Activated CD4-positive, alpha-beta T cell treated with anti-CD3 and anti-CD28 coated beads for 36 hours (primary cell): Measurements from ENCODE around the gene CCDC171. TPM values are rescaled to one million over a fixed set of nuclear protein-coding genes. Genes with fewer than 3 reads are reported as not detected.
"Not testable (repeated sequence)": the region's sequence is repeated elsewhere in the genome, so short reads cannot be mapped to it uniquely, and the experiment has no call there.

Experiments used
- ATAC-seq: fragments of 200-7000 bp; cut with Tn5 transposase; one replicate; pipeline ENCODE4 v1.10.0; 2021; ENCODE audit warnings: mild to moderate bottlenecking, moderate library complexity
- CTCF ChIA-PET: fragments of 350-600 bp; sonication (Branson Sonifier 250); formaldehyde crosslinking; loops from one replicate; lab custom pipeline; 2021; ENCODE audit warnings: antibody characterized with exemption; lab: Charles Lee
- POLR2A ChIA-PET: fragments of 350-600 bp; sonication (Branson Sonifier 250); formaldehyde crosslinking; loops from one replicate; lab custom pipeline; 2021; ENCODE audit warnings: antibody characterized with exemption, inconsistent platforms; lab: Charles Lee
- DNase-seq: peaks from one replicate; pipeline ENCODE4 v3.0.0-alpha.2; 2020
- H3K27ac Mint-ChIP-seq: one replicate; pipeline ENCODE4 v1.8.0; 2021; ENCODE audit warnings: mixed read lengths
- H3K27me3 Mint-ChIP-seq: one replicate; pipeline ENCODE4 v1.8.0; 2021; ENCODE audit warnings: mixed read lengths
- H3K36me3 Mint-ChIP-seq: one replicate; pipeline ENCODE4 v1.8.0; 2021; ENCODE audit warnings: low read depth, mixed read lengths
- H3K4me1 Mint-ChIP-seq: one replicate; pipeline ENCODE4 v1.8.0; 2021; ENCODE audit warnings: mixed read lengths
- H3K4me3 Mint-ChIP-seq: one replicate; pipeline ENCODE4 v1.8.0; 2021; ENCODE audit warnings: mild to moderate bottlenecking, moderate library complexity, mixed read lengths
- H3K9me3 Mint-ChIP-seq: one replicate; pipeline ENCODE4 v1.8.0; 2021; ENCODE audit warnings: low read depth, mixed read lengths
- intact Hi-C, 2 experiments: fragments of 100-400 bp; cut with DNase I in 1 of 2; cut with micrococcal nuclease in 1 of 2; formaldehyde crosslinking; loops; one replicate each; pipeline versions ENCODE4 v1.14.2 to v1.15.1; 2022 to 2024; cut with DNase I, micrococcal nuclease
- total RNA-seq, 2 experiments: library from RNA; stranded (reverse); gene quantifications; one replicate each; pipeline ENCODE4 v1.2.3, GENCODE V29; 2021

Gene CCDC171
- total RNA-seq, 2 experiments from 2014 or later, result 2.8 to 2.9 TPM

- ATAC-seq (no peak), DNase-seq (no peak)
- ChIA-PET POLR2A (no interaction called here), CTCF (no interaction called here)
- Mint-ChIP-seq H3K4me1 (no peaks in the 10 kb centered on the region), H3K27me3 (no peaks in the 10 kb centered on the region), H3K27ac (no peak overlapping the region), H3K36me3 (no peaks in the 10 kb centered on the region), H3K4me3 (no peak overlapping the region), H3K9me3 (no peaks in the 10 kb centered on the region)
- intact Hi-C loops, result no loop called here
Measured at GRCh38 chr9:15763371-15763770, 210.5 kb downstream of the CCDC171 start.

- ChIA-PET CTCF (no interaction called here), POLR2A (no interaction called here)
- DNase-seq (no peak), ATAC-seq (no peak)
- intact Hi-C loops, result no loop called here
- Mint-ChIP-seq H3K4me1 (no peaks in the 10 kb centered on the region), H3K27me3 (no peaks in the 10 kb centered on the region), H3K9me3 (no peaks in the 10 kb centered on the region), H3K27ac (no peak overlapping the region), H3K36me3 (no peaks in the 10 kb centered on the region), H3K4me3 (no peak overlapping the region)
Measured at GRCh38 chr9:15764131-15764530, 211.3 kb downstream of the CCDC171 start.

- Mint-ChIP-seq H3K4me3 (no peak overlapping the region), H3K4me1 (no peaks in the 10 kb centered on the region), H3K27me3 (no peaks in the 10 kb centered on the region), H3K9me3 (no peaks in the 10 kb centered on the region), H3K36me3 (no peaks in the 10 kb centered on the region), H3K27ac (no peak overlapping the region)
- intact Hi-C loops, result no loop called here
- ChIA-PET POLR2A (no interaction called here), CTCF (no interaction called here)
- DNase-seq (no peak), ATAC-seq (no peak)
Measured at GRCh38 chr9:15769547-15769946, 216.7 kb downstream of the CCDC171 start.

- CTCF ChIA-PET, result no interaction called here
Measured at GRCh38 chr9:15778861-15779260, 226.0 kb downstream of the CCDC171 start.

GRCh38 chr9:15782106-15782505 lies 229.3 kb downstream of the CCDC171 start:
- no peaks in the 10 kb centered on the region for H3K36me3 Mint-ChIP-seq
- ATAC-seq (no peak), DNase-seq (no peak)
- H3K4me1 Mint-ChIP-seq, result no peaks in the 10 kb centered on the region
- intact Hi-C loops, result no loop called here
- H3K9me3 Mint-ChIP-seq, result no peaks in the 10 kb centered on the region
- ChIA-PET CTCF (no interaction called here), POLR2A (no interaction called here)
- no peak overlapping the region for H3K27ac Mint-ChIP-seq
- H3K4me3 Mint-ChIP-seq, result no peak overlapping the region
- H3K27me3 Mint-ChIP-seq, result no peaks in the 10 kb centered on the region

More at GRCh38 chr9:15778861-15779260, 226.0 kb downstream of the CCDC171 start:
- POLR2A ChIA-PET, result no interaction called here
- ATAC-seq (no peak), DNase-seq (no peak)
- H3K27me3 Mint-ChIP-seq, result no peaks in the 10 kb centered on the region
- H3K27ac Mint-ChIP-seq, result no peak overlapping the region
- intact Hi-C loops, result no loop called here
- no peaks in the 10 kb centered on the region for H3K9me3 Mint-ChIP-seq
- no peak overlapping the region for H3K4me3 Mint-ChIP-seq
- H3K4me1 Mint-ChIP-seq, result no peaks in the 10 kb centered on the region
- no peaks in the 10 kb centered on the region for H3K36me3 Mint-ChIP-seq

GRCh38 chr9:15785584-15785983 lies 232.7 kb downstream of the CCDC171 start:
- ChIA-PET CTCF (no interaction called here), POLR2A (no interaction called here)
- H3K9me3 Mint-ChIP-seq, result no peaks in the 10 kb centered on the region
- H3K27ac Mint-ChIP-seq, result no peak overlapping the region
- no peaks in the 10 kb centered on the region for H3K27me3 Mint-ChIP-seq
- DNase-seq (no peak), ATAC-seq (peak; percentile 44)
- intact Hi-C loops, result no loop called here
- H3K36me3 Mint-ChIP-seq, result no peaks in the 10 kb centered on the region
- no peaks in the 10 kb centered on the region for H3K4me1 Mint-ChIP-seq
- no peak overlapping the region for H3K4me3 Mint-ChIP-seq

- DNase-seq (no peak), ATAC-seq (no peak)
- CTCF ChIA-PET, result no interaction called here
- Mint-ChIP-seq H3K4me3 (no peak overlapping the region), H3K36me3 (no peaks in the 10 kb centered on the region), H3K27me3 (no peaks in the 10 kb centered on the region), H3K9me3 (no peaks in the 10 kb centered on the region), H3K27ac (no peak overlapping the region), H3K4me1 (no peaks in the 10 kb centered on the region)
- POLR2A ChIA-PET, result no interaction called here
- intact Hi-C loops, result no loop called here
Measured at GRCh38 chr9:15786616-15787015, 233.8 kb downstream of the CCDC171 start.

- H3K9me3 Mint-ChIP-seq, result peaks cover 11% of the 10 kb centered on the region
- intact Hi-C loops, H3K36me3 Mint-ChIP-seq, POLR2A ChIA-PET, DNase-seq, H3K4me1 Mint-ChIP-seq, H3K27ac Mint-ChIP-seq, ATAC-seq, H3K4me3 Mint-ChIP-seq, H3K27me3 Mint-ChIP-seq, CTCF ChIA-PET: not testable (repeated sequence)
Measured at GRCh38 chr9:15810219-15810899, 257.5 kb downstream of the CCDC171 start.

- intact Hi-C loops, result no loop called here
- Mint-ChIP-seq H3K9me3 (no peaks in the 10 kb centered on the region), H3K4me3 (no peak overlapping the region), H3K27ac (no peak overlapping the region), H3K36me3 (no peaks in the 10 kb centered on the region), H3K4me1 (no peaks in the 10 kb centered on the region), H3K27me3 (no peaks in the 10 kb centered on the region)
- DNase-seq, result no peak
- CTCF ChIA-PET, result no interaction called here
- ATAC-seq, result no peak
- POLR2A ChIA-PET, result no interaction called here
Measured at GRCh38 chr9:15813076-15813475, 260.2 kb downstream of the CCDC171 start.

- Mint-ChIP-seq H3K36me3 (no peaks in the 10 kb centered on the region), H3K9me3 (no peaks in the 10 kb centered on the region), H3K27ac (no peak overlapping the region), H3K27me3 (no peaks in the 10 kb centered on the region), H3K4me3 (no peak overlapping the region), H3K4me1 (no peaks in the 10 kb centered on the region)
- DNase-seq (no peak), ATAC-seq (no peak)
- CTCF ChIA-PET, result no interaction called here
- POLR2A ChIA-PET, result no interaction called here
- intact Hi-C loops, result no loop called here
Measured at GRCh38 chr9:15824310-15824709, 271.5 kb downstream of the CCDC171 start.

GRCh38 chr9:15831384-15831783 lies 278.5 kb downstream of the CCDC171 start:
- POLR2A ChIA-PET, result no interaction called here
- CTCF ChIA-PET, result interaction anchor here (0.6 to 1.3 kb wide), 2 partner anchors 11 to 1514 kb away, joined by 3 to 4 read pairs; no protein-coding TSS in a partner anchor
- Mint-ChIP-seq H3K4me3 (no peak overlapping the region), H3K27ac (no peak overlapping the region), H3K9me3 (no peaks in the 10 kb centered on the region), H3K4me1 (no peaks in the 10 kb centered on the region), H3K36me3 (no peaks in the 10 kb centered on the region), H3K27me3 (no peaks in the 10 kb centered on the region)
- ATAC-seq (no peak), DNase-seq (no peak)
- intact Hi-C loops, result no loop called here

GRCh38 chr9:15834541-15834940 lies 281.7 kb downstream of the CCDC171 start:
- Mint-ChIP-seq H3K27ac (no peak overlapping the region), H3K4me1 (no peaks in the 10 kb centered on the region), H3K27me3 (no peaks in the 10 kb centered on the region), H3K9me3 (no peaks in the 10 kb centered on the region), H3K4me3 (no peak overlapping the region), H3K36me3 (no peaks in the 10 kb centered on the region)
- ChIA-PET POLR2A (no interaction called here), CTCF (interaction anchor here (1.0 kb wide), 1 partner anchor 9 kb away, joined by 3 read pairs; no protein-coding TSS in a partner anchor)
- DNase-seq, result no peak
- ATAC-seq, result no peak
- intact Hi-C loops, result no loop called here
